K562 (cell line): Measurements from ENCODE around the gene CHCHD10. TPM values are rescaled to one million over a fixed set of nuclear protein-coding genes. Genes with fewer than 3 reads are reported as not detected.

Experiments
- FOXA1 ChIP-seq: fragments of 450-650 bp; IDR thresholded peaks from 2 replicates; pipeline ENCODE4 v1.6.1; 2016; ENCODE audit warnings: mild to moderate bottlenecking, borderline replicate concordance
- PCBP2 ChIP-seq: fragments of 200-400 bp; formaldehyde crosslinking; IDR thresholded peaks from 2 replicates; pipeline ENCODE4 v1.6.1; 2018; ENCODE audit warnings: low read length, low read depth, mild to moderate bottlenecking, moderate library complexity; ENCODE audit not compliant: poor library complexity, severe bottlenecking
- RERE ChIP-seq: sonication (generic); formaldehyde crosslinking; IDR thresholded peaks from 2 replicates; pipeline ENCODE4 v1.8.0; 2023; ENCODE audit warnings: missing genetic modification reagents, mild to moderate bottlenecking, borderline replicate concordance
- SAFB ChIP-seq: fragments of 200-400 bp; formaldehyde crosslinking; IDR thresholded peaks from 2 replicates; pipeline ENCODE4 v1.6.1; 2017; ENCODE audit warnings: low read depth, low read length, borderline replicate concordance
- TAF15 ChIP-seq: fragments of 200-400 bp; formaldehyde crosslinking; IDR thresholded peaks from 2 replicates; pipeline ENCODE4 v1.6.1; 2017; ENCODE audit warnings: mild to moderate bottlenecking, low read depth, low read length, moderate library complexity
- TRIM24 ChIP-seq, 2 experiments: fragments of 450-650 bp; IDR thresholded peaks; 2 replicates each; pipeline ENCODE4 v1.6.1; 2016
- ZKSCAN3 ChIP-seq: fragments of 250-450 bp; sonication (Bioruptor Pico); IDR thresholded peaks from 2 replicates; pipeline ENCODE4 v1.4.0; 2020
- ZNF3 ChIP-seq: fragments of 250-450 bp; sonication (Bioruptor Pico); IDR thresholded peaks from 2 replicates; pipeline ENCODE4 v1.5.0; 2021; ENCODE audit warnings: mild to moderate bottlenecking, moderate library complexity
- ZNF347 ChIP-seq: fragments of 450-650 bp; formaldehyde crosslinking; IDR thresholded peaks from 2 replicates; pipeline ENCODE4 v1.4.0; 2020; ENCODE audit warnings: low read depth, mild to moderate bottlenecking, moderate library complexity
- ZNF589 ChIP-seq: fragments of 200-800 bp; sonication (Bioruptor generic); IDR thresholded peaks from 2 replicates; pipeline ENCODE4 v1.6.1; 2016; ENCODE audit warnings: low read depth, missing genetic modification characterization, missing compliant biosample characterization
- ZNF717 ChIP-seq: fragments of 250-450 bp; sonication (Bioruptor Pico); IDR thresholded peaks from 2 replicates; pipeline ENCODE4 v1.5.0; 2021
- ZNF79 ChIP-seq: fragments of 250-450 bp; sonication (Bioruptor Pico); IDR thresholded peaks from 2 replicates; pipeline ENCODE4 v1.4.0; 2020; ENCODE audit warnings: low read depth, mild to moderate bottlenecking, moderate library complexity
- polyA plus RNA-seq, 8 experiments: library from polyadenylated mRNA; depleted of rRNA in 4 of 8; stranded (reverse) in 5 of 8; unstranded in 3 of 8; fragments of >200 nt; fragmentation: Nextera tagmentation in 2 of 8; fragmentation: Illumina TruSeq in 1 of 8; extraction: Ambion mirVana in 2 of 8; extraction: Trizol in 1 of 8; gene quantifications; 2 replicates each; pipeline versions ENCODE4 v1.2.1 to v1.2.3, GENCODE V29; 2011 to 2014; ENCODE audit warnings: inconsistent platforms in 1 of 8, missing spikeins in 1 of 8
- total RNA-seq, 7 experiments: library from RNA; depleted of rRNA in 6 of 7; stranded (reverse); fragments of >200 nt in 6 of 7; fragmentation: Illumina TruSeq in 2 of 7; extraction: Trizol in 2 of 7; gene quantifications; 2 replicates each; pipeline versions ENCODE4 v1.2.1 to v1.2.3, GENCODE V29; 2011 to 2021; ENCODE audit warnings: low replicate concordance in 1 of 7
- TF ChIP-seq, protein P1 (sequence below): sonication (generic); formaldehyde crosslinking; IDR thresholded peaks from 2 replicates; pipeline ENCODE4 v1.8.1; 2023; ENCODE audit warnings: missing genetic modification reagents, mild to moderate bottlenecking, borderline replicate concordance

CHCHD10 gene
- total and polyA plus RNA-seq, 9 of the 15 experiments (the other 6 are each of a cell fraction or from before 2014, with no cell fraction given): 15.2 to 292 (median 102) TPM

- TF ChIP-seq RERE (CRISPR knock-in tag) (no peak), ZNF347 (CRISPR knock-in tag) (no peak), PCBP2 (no peak), FOXA1 (no peak), ZNF589 (CRISPR knock-in tag) (no peak), SAFB (no peak), TAF15 (no peak), TRIM24 (IDR thresholded peaks at IDR 0.05) (no peak; a peak in 1 of 4 replicates), ZNF3 (no peak), ZNF717 (no peak), ZKSCAN3 (no peak), ZNF79 (CRISPR knock-in tag) (no peak)
- TF ChIP-seq, protein P1, sequence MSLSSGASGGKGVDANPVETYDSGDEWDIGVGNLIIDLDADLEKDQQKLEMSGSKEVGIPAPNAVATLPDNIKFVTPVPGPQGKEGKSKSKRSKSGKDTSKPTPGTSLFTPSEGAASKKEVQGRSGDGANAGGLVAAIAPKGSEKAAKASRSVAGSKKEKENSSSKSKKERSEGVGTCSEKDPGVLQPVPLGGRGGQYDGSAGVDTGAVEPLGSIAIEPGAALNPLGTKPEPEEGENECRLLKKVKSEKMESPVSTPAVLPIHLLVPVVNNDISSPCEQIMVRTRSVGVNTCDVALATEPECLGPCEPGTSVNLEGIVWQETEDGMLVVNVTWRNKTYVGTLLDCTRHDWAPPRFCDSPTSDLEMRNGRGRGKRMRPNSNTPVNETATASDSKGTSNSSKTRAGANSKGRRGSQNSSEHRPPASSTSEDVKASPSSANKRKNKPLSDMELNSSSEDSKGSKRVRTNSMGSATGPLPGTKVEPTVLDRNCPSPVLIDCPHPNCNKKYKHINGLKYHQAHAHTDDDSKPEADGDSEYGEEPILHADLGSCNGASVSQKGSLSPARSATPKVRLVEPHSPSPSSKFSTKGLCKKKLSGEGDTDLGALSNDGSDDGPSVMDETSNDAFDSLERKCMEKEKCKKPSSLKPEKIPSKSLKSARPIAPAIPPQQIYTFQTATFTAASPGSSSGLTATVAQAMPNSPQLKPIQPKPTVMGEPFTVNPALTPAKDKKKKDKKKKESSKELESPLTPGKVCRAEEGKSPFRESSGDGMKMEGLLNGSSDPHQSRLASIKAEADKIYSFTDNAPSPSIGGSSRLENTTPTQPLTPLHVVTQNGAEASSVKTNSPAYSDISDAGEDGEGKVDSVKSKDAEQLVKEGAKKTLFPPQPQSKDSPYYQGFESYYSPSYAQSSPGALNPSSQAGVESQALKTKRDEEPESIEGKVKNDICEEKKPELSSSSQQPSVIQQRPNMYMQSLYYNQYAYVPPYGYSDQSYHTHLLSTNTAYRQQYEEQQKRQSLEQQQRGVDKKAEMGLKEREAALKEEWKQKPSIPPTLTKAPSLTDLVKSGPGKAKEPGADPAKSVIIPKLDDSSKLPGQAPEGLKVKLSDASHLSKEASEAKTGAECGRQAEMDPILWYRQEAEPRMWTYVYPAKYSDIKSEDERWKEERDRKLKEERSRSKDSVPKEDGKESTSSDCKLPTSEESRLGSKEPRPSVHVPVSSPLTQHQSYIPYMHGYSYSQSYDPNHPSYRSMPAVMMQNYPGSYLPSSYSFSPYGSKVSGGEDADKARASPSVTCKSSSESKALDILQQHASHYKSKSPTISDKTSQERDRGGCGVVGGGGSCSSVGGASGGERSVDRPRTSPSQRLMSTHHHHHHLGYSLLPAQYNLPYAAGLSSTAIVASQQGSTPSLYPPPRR: no peak
Measured at GRCh38 chr22:23716811-23717801, 50.7 kb downstream of the CHCHD10 start (continued).
